ENCODE results near the gene LPIN1.
"Not testable (repeated sequence)": the region's sequence is repeated elsewhere in the genome, so short reads cannot be mapped to it uniquely, and the experiment has no call there.

LPIN1 gene

DNA sequence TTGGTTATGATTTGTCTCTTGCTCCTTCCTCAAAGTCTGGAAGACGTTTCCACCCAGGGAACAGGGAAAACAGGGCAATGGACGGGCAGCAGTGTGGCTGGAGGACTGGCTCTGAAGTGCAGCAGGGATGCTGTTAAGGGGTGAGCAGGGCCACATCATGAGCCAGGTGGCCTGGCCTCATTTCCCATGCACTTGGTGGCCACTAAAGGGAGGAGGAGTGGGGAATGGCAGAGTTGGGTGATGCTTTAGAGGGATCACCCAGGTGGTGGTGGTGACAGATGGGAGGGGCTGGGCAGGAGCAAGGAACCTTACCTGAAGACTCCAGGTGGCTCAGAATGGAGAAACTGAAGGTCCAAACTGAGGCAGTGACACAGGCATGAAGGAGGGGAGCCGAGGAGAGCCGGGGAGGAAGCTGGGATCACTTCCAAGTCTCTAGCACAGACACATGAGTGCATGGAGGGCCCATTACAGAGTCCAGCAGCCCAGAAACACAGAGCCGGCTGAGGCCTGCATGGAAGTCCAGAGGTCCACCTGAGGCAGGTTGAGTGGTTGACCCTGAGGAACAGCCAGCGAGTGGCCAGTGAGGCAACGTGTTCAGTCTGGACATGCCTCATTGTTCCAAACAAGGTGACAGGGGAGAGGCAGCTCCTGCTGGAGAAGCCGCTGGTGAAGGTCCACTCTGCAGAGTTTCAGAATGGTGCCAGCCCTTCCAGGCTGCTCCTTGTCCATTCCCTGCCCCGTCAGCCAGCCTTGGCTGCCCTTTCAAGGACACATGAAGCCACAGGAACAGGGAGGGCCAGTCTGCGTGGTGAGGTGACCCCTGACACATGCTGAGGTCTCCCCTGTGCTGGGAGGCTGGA, 91.7 kb downstream of the LPIN1 start:
- no peak for DNase-seq

DNA sequence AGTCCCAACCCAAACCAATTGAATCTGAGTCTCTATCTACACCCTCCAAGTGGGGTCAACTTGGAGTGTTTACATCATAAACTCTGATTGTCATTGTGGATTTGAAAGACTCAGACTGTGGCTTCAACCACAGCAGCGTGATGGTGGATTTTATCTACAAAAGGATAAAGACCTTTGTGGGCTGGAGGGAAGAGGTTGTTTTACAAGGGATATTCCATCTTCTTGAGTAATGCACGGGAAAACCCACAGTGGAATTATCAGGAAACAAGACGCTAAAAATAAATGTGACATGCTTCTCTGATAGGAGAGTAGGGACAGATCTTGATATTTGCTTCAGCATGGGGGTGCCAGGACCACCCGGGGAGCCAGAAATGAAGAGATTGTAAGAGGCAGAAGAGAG, 93.5 kb downstream of the LPIN1 start:
- no peak for DNase-seq

DNA sequence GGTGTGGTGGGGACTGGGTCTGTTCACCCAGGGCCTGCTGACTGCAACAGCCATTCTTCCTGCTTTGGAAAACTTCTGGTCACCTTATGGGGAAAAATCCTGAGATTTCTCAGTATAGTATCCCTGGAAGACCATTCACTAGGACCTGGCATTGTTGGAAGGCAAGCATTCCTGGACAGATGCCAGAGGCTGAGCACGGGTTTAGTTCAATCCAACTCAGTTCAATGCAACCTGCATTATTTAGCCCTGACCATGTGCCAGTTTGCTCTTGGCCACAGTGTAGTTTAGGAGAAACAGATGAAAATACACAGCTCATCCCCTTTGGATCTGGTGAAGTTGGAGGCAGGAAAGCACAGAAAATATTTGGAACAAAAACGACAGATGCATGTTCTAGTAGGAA, 95.9 kb downstream of the LPIN1 start:
- DNase-seq, result no peak

DNA sequence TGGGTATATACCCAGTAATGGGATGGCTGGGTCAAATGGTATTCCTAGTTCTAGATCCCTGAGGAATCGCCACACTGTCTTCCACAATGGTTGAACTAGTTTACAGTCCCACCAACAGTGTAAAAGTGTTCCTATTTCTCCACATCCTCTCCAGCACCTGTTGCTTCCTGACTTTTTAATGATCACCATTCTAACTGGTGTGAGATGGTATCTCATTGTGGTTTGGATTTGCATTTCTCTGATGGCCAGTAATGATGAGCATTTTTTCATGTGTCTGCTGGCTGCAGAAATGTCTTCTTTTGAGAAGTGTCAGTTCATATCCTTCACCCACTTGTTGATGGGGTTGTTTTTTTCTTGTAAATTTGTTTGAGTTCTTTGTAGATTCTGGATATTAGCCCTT, 98.4 kb downstream of the LPIN1 start:
- DNase-seq, result not testable (repeated sequence)

DNA sequence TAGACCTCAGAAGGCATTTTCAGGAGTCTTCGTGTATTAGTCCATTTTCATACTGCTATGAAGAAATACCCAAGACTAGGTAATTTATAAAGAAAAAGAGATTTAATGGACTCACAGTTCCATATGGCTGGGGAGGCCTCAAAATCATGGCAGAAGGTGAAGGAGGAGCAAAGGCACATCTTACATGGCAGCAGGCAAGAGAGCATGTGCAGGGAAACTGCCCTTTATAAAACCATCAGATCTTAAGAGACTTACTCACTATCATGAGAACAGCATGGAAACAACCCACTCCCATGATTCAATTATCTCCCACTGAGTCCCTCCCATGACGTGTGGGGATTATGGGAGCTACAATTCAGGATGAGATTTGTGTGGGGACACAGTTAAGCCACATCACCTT, 101.5 kb downstream of the LPIN1 start:
- DNase-seq, result not testable (repeated sequence)

DNA sequence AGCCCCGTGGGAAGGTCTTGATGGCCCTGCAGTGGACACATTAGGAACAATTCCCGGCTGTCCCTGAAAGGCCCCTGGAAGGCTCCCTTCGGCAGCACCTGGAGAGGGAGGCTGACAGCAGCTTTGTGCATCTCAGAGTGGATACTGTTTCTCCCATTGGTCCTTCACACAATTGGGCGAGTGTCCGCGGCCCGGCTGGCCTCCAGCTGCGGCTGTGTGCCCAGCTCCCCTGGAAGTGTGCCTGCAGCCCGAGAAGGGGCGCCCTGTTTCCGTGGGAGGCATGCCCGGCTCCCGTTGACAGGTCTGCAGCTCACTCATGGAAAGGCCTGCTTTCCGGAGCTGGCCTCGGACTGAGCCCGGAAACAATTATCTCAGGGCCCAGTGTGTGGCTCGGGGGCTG, 103.7 kb downstream of the LPIN1 start:
- DNase-seq, result no peak

DNA sequence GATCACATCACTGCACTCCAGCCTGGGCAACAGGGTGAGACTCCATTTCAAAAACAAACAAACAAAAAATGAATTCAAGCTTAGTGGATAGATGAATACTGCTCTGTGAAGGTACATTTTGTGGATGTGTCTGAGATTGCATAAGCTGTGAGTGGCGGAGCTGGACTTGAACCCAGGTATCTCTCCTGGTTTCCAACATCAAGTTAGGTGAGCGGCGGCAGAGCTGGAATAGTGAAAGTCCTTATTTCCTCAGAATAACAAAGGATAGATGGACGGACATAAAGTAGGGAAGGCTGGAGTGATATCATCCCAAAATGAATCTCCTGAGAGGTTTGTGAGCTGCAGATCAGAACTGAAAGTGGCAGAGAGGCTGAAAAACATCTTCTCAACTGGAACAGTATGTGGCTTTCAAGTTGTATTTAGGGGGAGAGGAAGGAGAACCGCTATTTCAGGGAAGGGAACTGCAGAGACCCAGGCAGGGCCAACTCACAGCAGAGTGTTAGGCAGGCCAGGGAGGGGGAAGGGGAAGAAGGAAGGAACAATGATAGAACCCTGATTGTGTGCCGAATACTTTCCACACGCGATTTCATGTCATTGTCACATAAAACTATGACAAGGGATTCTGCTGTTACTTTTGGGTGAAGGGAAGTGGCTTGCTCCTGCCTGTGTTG, 106.2 kb downstream of the LPIN1 start:
- no peak for DNase-seq

DNA sequence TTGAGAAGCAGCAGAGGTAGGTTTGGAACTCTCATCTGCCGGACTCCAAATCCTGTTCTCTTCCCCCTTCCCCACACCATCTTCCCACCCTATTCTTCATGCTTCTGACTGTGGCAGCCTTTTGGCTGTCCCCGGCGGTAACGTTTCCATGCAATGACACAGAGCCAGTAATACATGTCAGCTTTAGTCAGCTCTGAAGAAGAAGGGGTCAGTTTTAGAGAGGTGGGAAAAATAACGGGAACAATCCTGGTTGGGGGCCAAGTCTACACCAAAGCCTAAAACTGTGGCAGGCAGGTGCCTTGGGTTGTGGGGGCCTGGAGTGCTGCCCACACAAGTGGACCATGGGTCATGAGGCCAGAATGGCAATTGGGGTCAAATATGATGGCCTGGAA, 106.8 kb downstream of the LPIN1 start:
- no peak for DNase-seq

DNA sequence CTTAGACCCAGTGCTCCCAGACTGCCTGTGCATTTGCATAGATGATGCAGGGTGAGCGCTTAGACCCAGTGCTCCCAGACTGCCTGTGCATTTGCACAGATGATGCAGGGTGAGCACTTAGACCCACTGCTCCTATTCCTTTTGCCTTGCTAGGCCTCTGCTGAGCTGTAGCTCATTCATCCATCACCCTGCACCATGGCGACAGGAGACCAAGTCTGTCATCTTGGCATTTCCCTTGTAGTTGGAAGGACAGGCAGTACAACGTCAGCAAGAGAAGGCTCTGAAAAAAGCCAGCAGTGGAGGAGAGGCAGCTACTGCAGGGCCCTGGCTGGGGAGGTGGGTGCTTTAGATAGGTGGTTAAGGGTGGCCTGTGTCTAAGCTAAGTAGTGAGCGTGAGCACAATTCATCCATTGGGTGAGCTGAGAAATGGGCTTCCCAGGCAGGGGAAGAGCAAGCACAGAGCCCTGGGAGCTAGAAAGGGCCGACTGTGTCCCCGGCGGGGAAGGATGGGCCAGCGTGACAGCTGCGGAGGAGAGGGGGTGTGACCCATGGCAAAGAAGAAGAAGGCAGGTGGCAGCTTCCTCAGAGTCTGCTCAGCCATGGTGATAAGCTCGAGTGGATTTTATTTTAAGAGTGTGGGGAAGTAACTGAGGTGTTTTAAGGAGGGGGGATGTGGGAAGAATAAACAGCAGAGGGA, 108.8 kb downstream of the LPIN1 start:
- DNase-seq, result no peak

DNA sequence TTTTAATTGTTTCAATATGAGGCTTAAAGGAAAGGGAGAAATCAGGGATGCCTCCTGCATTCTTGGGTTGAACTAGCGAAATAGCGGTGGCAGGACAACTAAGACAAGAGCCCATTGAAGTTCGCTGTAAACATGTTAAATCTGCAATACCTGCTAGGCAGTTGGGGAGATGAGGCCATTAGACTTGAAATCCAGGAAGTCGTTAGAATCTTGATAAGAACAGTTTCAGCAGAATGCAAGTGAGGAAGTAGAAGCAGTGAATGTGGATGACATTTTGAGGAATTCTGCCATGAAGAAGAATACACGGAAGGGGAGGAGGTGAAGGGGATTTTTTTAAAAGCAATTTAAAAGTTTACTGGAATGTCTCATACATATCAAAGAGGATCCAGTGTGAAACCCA, 109.7 kb downstream of the LPIN1 start:
- DNase-seq, result no peak

DNA sequence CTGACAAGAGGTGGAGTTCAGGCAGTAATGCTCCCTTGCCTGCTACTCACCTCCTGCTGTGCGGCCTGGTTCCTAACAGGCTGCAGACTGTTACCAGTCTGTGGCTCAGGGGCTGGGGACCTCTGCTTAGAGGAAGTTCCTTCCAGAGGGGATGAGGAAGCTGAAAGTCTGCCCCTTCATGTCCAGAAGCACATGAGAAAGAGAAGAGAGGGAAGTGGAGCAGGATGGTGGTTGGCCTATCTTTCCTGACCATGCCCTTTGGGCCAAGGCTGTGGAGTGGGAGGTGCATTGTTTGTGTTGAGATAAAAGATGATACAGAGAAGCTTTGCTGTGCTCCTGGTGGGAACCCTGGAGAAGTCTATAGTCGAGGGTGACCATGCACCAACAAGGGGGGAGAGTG, 112.5 kb downstream of the LPIN1 start:
- DNase-seq, result no peak

DNA sequence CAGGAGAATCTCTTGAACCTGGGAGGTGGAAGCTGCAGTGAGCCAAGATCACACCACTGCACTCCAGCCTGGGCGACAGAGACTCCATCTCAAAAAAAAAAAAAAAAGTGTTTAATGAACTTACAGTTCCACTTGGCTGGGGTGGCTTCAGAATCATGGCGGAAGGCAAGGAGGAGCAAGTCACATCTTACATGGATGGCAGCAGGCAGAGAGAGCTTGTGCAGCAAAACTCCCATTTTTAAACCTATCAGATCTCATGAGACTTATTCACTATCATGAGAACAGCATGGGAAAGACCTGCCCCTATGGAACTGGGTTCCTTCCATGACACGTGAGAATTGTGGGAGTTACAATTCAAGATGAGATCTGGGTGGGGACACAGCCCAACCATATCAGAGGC, 113.5 kb downstream of the LPIN1 start:
- DNase-seq, result not testable (repeated sequence)

DNA sequence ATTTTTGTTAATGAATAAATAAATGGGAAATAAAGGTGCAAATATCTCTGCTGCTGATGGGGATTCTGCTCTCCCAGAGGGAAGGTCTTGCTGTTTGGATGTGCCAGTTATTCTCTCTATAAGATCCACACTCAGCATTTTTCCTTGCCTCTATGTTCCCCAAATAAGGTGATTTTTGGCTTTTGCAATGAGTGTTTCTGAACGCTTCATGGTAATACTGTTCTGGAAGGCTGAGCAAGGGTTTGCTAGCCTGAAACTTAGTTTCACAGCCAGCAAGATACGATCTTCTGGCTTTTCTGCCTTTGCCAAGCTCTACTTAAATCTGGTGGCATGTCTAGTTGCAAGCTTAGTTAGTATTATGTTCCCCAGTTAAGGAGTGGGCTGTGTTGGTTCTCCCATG, 114.6 kb downstream of the LPIN1 start:
- DNase-seq, result no peak

DNA sequence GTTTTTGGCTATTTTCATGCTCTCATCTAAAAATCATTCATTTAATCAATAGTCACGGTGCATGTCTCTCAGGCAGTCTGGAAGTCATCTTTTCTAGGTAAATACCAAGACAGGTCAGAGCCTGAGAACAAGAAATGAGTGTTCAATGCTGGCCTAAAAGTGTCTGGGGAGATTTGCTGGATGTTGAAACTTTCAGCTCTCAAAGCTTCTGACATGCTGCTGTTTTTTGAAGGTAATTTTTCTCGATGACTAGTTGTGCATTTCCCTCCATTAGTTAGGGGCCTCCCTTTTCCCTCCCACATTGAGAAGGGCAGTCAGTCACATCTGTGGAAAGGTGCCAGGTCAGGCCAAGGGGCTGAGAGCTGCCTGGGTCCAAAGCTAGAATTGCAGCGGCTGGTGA, 115.6 kb downstream of the LPIN1 start:
- DNase-seq, result no peak

DNA sequence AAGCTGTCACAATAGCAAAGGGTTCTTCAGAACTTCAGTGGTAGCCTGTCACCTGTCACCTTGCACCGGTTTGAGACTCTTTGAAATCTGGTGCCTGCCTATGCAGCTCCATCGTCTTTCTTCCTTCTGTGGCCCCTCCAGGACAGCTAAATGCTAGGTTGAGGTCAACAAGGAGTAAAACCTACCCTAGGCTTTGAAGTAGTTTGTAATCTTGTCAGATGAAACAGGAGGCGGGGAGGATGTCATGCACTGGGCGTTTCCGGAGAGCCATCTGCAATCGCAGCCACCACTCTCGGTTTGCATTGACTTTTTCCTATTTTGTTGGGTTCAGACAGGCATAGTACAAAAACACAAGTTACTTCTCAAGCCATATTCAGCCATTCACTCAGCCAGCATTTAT, 116.7 kb downstream of the LPIN1 start:
- no peak for DNase-seq

DNA sequence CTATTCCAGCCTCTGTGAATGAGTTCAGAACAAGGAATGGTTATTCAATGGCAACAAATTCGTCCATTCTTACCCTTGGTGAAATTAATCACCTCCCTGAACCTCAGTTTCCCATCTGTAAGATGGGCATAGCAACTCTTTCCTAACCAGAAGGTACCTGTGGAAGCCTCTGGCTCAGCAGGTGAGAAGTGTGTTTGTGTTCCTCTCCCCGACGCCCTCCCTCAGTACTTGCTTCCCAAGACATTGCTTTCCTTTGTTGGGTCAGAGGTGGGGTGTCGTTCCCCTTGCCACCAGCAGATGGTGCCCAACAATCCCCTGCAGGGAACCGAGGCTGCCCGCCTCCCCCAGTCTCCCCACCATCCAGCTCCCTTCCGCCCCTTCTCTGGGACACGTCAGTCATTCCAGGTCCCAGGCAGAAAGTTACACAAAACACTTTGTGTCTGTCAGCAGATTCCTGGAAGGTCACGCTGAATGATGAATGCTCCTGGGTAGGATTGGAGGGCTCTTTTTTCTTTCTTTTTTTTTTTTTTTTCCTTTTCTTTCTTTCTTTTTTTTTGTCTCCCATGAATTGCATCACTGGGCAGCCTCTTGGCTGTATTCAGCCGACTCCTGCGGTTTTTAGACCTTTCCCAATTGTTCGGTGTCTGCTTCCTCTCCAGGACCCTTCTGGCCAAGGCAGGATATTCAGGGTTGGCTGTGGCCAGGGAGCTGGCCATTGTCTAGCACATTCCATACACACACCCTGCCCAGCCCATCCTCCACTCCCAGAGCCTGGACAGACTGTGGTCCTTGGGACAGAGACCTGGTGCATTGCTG, 117.3 kb downstream of the LPIN1 start:
- no peak for DNase-seq

DNA sequence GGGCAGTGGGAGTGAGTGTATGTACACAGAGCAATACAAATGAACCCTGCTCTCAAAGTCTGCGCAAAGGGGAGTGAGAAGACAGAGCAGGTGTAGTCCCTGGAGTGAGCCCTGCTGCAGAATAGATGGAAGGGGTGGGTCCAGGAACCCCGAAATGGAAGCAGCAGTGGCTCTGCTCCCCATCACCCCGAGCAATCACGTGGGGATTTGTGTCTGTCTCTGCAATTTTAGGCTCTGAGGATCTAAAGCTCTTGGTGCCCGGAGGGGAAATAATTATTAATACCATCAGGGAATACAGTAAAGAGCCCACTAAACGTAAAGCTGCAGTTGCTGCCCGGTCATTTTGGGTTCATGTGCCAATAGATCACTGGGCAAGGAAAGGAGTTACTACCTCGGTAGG, 118.3 kb downstream of the LPIN1 start:
- no peak for DNase-seq

DNA sequence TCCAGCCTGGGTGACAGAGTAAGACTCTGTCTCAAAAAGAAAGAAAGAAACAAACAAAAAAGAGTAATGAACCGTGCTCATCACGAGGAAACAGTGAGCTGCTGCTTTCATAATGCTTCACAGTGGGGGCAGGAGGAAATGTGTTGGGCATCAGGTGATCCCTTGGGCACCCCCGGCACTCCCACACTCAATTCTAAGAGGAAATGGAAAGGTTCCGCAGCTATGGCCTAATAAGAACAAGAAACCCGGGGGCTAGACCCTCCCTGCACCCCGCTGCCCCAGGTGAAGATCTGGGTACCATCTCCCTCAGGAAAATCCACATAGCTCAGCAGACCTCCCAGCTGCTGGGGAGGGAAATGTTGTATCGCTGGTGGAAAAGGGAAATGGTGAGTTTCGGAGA, 118.9 kb downstream of the LPIN1 start:
- DNase-seq, result no peak

DNA sequence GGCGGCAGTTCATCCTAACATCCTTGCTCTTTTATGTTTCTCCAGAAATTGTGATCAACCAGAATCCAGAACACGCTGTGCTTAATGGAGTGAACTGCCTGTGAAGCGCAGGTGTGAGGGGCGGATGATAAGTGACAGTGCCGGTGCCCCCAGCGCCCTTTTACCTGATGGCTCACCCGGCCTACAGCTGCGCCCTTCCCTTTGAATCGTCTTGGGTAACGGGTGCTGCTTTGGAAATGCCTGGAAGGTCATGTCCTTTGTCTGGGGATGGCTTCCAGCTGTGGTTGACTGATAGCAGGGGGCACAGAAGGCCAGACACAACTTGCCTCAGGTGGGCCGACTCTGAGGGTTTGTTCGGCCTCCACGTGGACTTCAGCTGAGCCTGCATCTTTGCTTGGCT, 119.4 kb downstream of the LPIN1 start:
- no peak for DNase-seq

DNA sequence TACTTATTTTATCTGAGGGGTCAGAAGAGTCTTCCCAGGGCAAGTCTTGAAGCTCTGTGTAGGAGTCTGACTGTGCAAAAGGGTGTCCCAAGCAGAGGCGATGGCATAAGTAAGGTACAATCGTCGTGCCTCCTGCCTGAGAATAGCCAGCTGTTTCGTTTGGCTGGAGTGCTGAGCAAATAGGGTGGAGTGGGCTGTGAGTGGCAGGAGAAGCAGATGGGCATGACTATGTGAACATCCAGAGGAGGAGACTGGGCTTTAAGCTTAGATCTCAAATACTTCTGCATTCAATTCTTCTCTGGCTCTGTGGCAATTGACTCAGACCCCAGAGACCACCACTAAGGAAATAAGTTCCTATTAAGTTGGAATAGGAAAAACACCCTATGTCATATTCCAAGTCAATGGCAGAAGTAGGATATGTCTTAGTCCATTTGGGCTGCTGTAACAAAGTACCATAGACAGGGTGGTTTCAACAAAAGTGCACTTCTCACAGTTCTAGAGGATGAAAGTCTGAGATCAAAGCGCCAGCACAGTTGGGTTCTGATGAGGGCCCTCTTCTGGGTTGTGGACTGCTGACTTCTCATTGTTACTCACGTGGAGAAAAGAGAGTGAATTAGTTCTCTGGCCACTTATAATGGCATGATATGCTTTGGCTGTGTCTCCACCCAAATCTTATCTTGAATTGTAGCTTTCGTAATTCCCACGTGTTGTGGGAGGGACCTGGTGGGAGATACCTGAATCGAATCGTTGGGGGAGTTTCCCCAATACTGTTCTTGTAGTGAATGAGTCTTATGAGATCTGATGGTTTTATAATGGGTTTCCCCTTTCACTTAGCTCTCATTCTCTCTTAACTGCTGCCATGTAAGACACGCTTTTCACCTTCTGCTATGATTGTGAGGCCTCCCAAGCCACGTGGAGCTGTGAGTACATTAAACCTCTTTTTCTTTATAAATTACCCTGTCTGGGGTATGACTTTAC, 120.2 kb downstream of the LPIN1 start:
- no peak for DNase-seq

DNA sequence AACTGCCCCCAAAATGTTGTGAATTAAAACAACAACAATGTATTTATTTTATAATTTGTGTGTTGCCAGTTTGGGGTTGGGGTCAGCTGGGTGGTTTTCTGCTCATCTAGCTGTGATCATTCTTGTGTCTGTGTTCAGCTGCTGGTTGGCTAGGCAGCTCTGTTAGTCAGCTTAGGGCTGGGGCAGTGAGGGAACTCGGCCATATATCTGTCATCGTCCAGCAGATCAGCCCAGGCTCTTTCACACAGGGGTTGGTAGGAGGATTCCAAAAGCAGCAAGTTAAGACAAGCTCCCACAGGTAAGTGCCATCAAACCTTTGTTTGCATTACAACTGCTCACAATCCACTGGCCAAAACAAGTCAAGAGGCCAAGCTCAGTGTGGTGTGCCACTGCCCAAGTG, 121.5 kb downstream of the LPIN1 start:
- DNase-seq, result no peak

All from activated gamma-delta T cell (primary cell).